OCI-M2 (cell line): Measurements from ENCODE around the gene GRSF1.
"Not testable (repeated sequence)": the region's sequence is repeated elsewhere in the genome, so short reads cannot be mapped to it uniquely, and the experiment has no call there.

Experiments
- DNase-seq: peaks from one replicate; lab custom pipeline; 2025; ENCODE audit not compliant: unreplicated experiment; lab: John Stamatoyannopoulos, UW

The GRSF1 gene

GRCh38 chr4:70836081-70836480 lies 3.6 kb downstream of the GRSF1 start:
- no peak for DNase-seq

DNA sequence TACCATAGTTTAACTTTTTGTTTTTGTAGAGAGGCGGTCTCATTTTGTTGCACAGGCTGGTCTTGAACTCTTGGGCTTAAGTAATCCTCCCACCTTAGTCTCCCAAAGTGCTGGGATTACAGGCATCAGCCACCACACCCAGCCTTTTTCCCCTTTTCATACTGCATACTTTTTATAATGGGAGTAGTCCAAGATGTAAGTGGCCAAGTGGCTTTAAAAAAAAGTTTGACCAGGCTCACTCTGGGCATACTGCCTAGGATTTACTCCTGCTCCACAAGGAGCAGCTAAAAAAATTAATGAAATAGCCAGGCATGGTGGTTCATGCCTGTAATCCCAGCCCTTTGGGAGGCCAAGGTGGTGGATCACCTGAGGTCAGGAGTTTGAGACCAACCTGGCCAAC lies 6.0 kb downstream of the GRSF1 start:
- DNase-seq: no peak

- DNase-seq: no peak
These were observed 8.4 kb downstream of the GRSF1 start for GRCh38 chr4:70831293-70831692.

DNA sequence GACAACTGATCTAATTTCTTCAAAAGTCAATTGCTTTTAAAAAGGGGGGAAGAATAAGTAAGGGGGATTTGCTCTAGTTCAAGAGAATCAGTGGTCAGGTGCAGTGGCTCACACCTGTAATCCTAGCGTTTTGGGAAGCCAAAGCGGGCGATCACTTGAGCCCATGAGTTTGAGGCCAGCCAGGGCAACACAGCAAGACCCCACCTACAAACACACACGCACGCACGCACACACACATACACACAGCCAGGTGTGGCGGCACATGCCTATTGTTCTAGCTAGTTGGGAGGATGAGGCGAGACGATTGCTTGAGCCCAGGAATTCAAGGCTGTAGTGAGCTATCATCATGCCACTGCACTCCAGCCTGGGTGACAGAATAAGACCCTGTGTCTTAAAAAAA lies 9.6 kb downstream of the GRSF1 start:
- no peak for DNase-seq

GRCh38 chr4:70829492-70829891 lies 10.2 kb downstream of the GRSF1 start:
- DNase-seq: no peak

GRCh38 chr4:70829015-70829414 lies 10.7 kb downstream of the GRSF1 start:
- no peak for DNase-seq

DNA sequence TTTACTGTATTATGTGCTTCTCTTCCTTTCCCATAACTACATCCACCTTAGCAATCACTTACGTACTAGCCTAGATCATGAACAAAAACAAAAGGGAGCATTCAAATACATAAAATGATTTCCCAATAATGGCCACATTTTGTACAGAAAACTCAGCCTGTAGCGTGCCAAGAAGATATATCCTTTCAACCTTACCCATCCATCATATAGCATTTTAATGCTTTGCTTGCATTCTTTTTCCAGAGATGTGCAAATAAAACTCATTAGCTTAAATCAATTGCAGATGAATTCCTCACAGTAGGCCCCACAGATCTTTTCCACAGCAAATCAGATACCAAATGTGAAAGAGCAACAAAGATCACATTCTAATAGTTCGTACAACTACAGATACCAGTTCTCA lies 20.8 kb downstream of the GRSF1 start:
- DNase-seq: no peak

- no peak for DNase-seq
These were observed 21.4 kb downstream of the GRSF1 start for GRCh38 chr4:70818173-70818855.

- DNase-seq: no peak
These were observed 22.8 kb downstream of the GRSF1 start for GRCh38 chr4:70816894-70817293.

DNA sequence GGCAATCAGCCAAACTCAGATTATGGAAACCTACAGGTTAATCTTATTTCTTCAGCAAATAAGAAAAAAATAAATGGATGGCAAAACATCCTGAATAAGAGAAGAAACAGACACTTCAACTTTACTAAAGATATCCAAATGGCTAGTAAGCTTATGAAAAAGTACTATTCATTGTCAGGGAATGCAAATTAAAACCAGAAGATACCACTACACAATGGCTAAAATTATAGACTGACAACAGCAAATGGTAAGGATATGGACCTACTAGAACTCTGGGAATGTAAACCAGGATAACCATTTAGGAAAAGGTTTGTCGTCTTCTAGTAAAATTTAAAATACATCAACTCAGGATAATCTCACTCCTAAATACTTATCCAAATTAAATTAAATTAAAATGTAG lies 24.3 kb downstream of the GRSF1 start:
- DNase-seq: no peak

DNA sequence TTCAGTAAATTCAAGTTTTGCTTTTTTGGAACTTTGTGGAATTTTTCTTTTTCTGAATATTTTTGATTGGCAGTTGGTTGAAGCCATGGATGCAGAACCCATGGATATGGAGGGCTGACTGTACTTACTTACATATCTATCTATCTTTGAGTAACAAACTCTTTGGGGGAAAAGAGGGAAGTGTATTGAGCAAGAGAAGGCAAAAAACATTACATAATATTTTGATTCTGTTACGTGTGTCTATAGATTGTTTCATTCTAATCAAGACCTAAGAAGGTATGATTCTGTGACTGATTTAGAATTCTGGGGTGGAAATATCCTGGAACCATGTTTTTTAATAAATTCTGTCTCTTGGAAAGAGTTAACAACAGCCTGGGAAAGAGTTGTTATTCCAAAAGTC lies 31.5 kb downstream of the GRSF1 start:
- DNase-seq: no peak

DNA sequence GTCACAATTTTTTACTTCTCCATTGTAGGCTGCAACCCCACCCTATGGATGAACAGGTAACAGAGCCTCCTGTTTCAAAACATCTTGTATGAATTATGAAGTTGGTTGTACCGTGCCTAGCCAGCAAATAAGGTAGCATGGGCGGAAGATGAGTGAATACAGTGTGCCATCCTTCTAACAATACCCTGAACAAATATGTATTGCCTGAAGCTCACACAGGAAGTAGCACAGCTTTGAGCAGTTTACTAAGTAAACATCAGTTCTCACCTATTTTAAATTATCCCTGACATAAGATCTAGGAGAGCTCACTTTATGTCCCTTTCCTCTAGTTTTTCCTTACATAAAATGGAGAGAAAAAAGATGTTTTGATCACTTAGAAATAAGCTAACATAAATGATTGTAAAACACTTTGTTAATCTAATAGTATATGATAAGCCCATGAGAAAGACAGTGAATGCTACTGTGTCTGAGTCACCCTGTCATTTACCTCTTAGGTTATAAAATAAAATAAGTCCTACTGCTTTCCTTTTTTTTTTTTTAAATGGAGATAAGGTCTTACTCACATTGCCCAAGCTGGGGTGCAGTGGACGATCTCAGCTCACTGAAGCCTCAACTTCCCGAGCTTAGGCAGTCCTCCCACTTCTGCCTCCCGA lies 36.6 kb downstream of the GRSF1 start:
- DNase-seq: no peak

DNA sequence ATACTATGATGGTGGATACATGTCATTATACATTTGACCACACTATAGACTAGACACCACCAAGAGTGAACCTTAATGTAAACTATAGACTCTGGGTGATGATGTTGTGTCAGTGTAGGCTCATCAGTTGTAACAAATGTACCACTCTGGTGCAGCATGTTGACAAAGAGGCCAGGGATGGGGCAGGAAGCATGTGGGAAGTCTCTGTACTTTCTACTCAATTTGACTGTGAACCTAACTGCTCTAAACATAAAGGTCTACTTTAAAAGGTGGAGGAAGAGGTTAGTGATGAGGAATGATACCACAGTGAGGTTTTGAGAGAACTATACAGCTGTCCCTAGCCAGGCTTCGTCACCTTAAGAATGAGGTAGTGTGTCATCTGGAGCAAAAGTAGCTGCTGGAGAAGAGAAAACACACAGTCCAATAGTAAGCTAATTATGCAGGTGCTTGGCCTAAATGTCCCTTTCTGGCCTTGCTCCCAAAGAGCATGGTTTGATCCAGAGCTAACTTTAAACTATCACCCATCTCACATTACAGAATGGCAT lies 38.4 kb downstream of the GRSF1 start:
- DNase-seq: no peak

- DNase-seq: no peak
These were observed 46.1 kb downstream of the GRSF1 start for GRCh38 chr4:70793626-70794025.

DNA sequence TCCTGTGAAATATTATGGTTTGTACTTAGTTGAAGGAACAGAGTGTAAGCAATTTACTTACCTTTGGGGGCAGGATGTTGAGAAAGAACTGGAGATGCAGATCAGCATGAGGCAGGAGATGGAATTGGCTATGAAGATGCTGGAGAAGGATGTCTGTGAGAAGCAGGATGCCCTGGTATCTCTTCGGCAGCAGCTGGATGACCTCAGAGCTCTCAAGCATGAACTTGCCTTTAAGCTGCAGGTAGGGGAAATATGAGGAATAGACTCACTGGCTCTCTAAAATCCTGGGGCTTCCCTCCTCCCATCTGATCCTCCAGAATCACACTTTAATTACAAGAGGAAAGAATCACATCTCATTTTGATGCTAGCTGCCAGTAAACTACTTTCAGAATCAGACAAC lies 51.0 kb downstream of the GRSF1 start:
- no peak for DNase-seq

DNA sequence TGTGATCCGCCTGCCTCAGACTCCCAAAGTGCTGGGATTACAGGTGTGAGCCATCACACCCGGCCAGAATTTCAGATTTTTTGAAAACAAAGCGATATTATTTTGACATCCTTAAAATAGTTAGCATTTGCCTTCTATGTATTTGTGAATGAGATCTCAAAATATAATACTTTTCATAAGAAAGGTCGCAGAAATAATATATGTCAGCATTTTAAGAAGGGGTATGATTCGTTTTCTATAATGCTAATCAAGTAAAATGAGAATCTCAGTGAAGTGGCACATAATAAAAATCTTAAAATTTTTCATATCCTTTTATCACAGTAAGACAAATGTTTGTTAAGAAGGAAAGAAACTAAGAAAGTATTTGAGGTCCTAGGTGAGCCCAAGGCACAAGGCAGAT lies 52.2 kb downstream of the GRSF1 start:
- DNase-seq: no peak

DNA sequence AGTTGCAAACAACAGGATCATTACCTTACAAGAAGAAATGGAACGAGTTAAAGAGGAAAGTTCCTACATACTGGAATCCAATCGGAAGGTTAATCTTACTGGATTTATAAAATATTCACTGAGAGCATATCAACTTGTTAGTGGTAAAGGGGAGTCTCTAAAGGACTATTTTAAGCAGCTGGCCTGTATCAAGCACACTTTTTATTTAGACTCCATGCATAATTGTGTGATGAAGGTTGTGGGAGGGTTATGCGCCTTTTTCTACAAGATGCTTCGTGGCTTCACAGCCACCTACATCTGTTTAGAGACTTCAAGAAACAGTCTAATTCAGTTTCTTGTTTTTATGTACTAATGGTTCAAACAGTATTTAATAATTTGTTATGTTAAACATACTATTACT lies 56.6 kb downstream of the GRSF1 start:
- DNase-seq: no peak

- no peak for DNase-seq
These were observed 60.7 kb downstream of the GRSF1 start for GRCh38 chr4:70778888-70779422.

GRCh38 chr4:70772929-70773555 lies 66.6 kb downstream of the GRSF1 start:
- DNase-seq: no peak

- not testable (repeated sequence) for DNase-seq
These were observed 70.3 kb downstream of the GRSF1 start for GRCh38 chr4:70769396-70769795.

GRCh38 chr4:70768301-70768948 lies 71.3 kb downstream of the GRSF1 start:
- DNase-seq: no peak
